Esophagus squamous epithelium (tissue), 5 donors: Measurements from ENCODE around the gene RERE. TPM values are rescaled to one million over a fixed set of nuclear protein-coding genes. Genes with fewer than 3 reads are reported as not detected.

Experiments
- DNase-seq: peaks from one replicate; lab custom pipeline; 2025; lab: John Stamatoyannopoulos, UW
- H3K27ac ChIP-seq, 4 donors: fragments of 200-600 bp; sonication (generic); one replicate each; pipeline ENCODE4 v1.5.1; 2016 to 2019; ENCODE audit warnings: mild to moderate bottlenecking in 1 of 4
- H3K27me3 ChIP-seq, 4 donors: fragments of 200-600 bp; sonication (generic); 1 replicate in 3 of 4; 2 replicates in 1 of 4; pipeline versions ENCODE4 v1.5.1 to v1.6.0; 2017 to 2021; ENCODE audit warnings: antibody characterized with exemption in 1 of 4
- H3K36me3 ChIP-seq, 3 donors: fragments of 200-600 bp; sonication (generic); one replicate each; pipeline ENCODE4 v1.5.1; 2016 to 2019
- H3K4me1 ChIP-seq, 3 donors: fragments of 200-600 bp; sonication (generic); one replicate each; pipeline ENCODE4 v1.5.1; 2017 to 2019
- H3K4me3 ChIP-seq, 4 donors: fragments of 200-600 bp; sonication (generic); 1 replicate in 3 of 4; 2 replicates in 1 of 4; pipeline ENCODE4 v1.5.1; 2016 to 2019; ENCODE audit warnings: mild to moderate bottlenecking in 2 of 4, moderate library complexity in 1 of 4
- H3K9me3 ChIP-seq, 3 donors: fragments of 200-600 bp; sonication (generic); one replicate each; pipeline ENCODE4 v1.5.1; 2016 to 2019
- CTCF ChIP-seq, 6 experiments: fragments of 450-650 bp in 4 of 6; fragments of 200-600 bp in 2 of 6; sonication (generic) in 2 of 6; IDR thresholded peaks; one replicate each; pipeline ENCODE4 v1.5.1; 2016 to 2019; ENCODE audit warnings: antibody characterized with exemption in 6 of 6, mild to moderate bottlenecking in 4 of 6, moderate library complexity in 4 of 6
- POLR2A ChIP-seq, 4 donors: fragments of 450-650 bp; IDR thresholded peaks; one replicate each; pipeline ENCODE4 v1.6.1; 2017; ENCODE audit warnings: antibody characterized with exemption in 4 of 4, mild to moderate bottlenecking in 4 of 4, moderate library complexity in 3 of 4
- WGBS, 2 donors: methylation state at CpG; one replicate each; pipeline ENCODE4 v1.1.5; 2018; 5-methylcytosine and 5-hydroxymethylcytosine counted together
- intact Hi-C: fragments of 100-400 bp; cut with DNase I; formaldehyde crosslinking; loops from one replicate; pipeline ENCODE4 v1.15.0; 2022
- total RNA-seq, 4 donors: library from RNA; depleted of rRNA; stranded (reverse); fragments of >200 nt; gene quantifications; one replicate each; pipeline ENCODE4 v1.1.0, GENCODE V29; 2016
- donor health status: DM: yes; HTN: yes; CAD: no.

The RERE gene
- total RNA-seq, 4 donors from 2014 or later = 27.5 to 56.6 (median 32.1) TPM

GRCh38 chr1:8782001-8782620 is 35.3 kb downstream of the RERE start:
- H3K27ac ChIP-seq = no peak overlapping the region
- peaks cover 0 to 11% (median 0%) of the 10 kb centered on the region in 3 donors for H3K36me3 ChIP-seq
- no peak for DNase-seq
- no peaks in the 10 kb centered on the region for H3K27me3 ChIP-seq
- H3K4me1 ChIP-seq = peaks cover 0 to 5% (median 0%) of the 10 kb centered on the region in 3 donors
- H3K9me3 ChIP-seq = no peaks in the 10 kb centered on the region
- WGBS, 2 donors = 75 to 86% methylated on average over 3 of the region's 3 CpGs
- TF ChIP-seq CTCF (IDR thresholded peaks at IDR 0.05) (no peak), POLR2A (IDR thresholded peaks at IDR 0.05) (no peak)
- intact Hi-C loops = no loop called here
- no peak overlapping the region for H3K4me3 ChIP-seq

DNA sequence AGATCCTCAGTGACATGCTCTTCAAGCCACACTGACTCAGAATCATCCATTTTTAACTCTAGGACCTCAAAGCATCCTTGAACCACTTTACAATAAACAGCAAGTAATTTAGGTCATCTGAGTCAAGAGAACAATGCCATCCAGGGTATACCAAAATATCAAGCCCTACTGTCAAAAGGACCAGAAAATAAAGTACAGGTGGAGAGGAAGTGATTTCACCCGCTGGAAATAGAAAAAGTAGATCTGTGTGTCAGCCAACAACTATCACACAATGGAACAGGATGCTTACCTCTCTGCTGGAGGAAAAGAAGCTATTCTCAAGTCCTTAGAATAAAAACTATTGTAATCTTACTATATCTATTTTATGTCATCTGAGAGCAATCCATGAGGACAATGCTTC is 37.0 kb downstream of the RERE start:
- no peaks in the 10 kb centered on the region for H3K36me3 ChIP-seq
- intact Hi-C loops = no loop called here
- H3K4me3 ChIP-seq = no peak overlapping the region
- no peak overlapping the region for H3K27ac ChIP-seq
- 56 to 81% methylated on average over 1 of the region's 1 CpG for WGBS, 2 donors
- peaks cover 0 to 5% (median 0%) of the 10 kb centered on the region in 3 donors for H3K4me1 ChIP-seq
- H3K9me3 ChIP-seq = no peaks in the 10 kb centered on the region
- DNase-seq = no peak
- H3K27me3 ChIP-seq = no peaks in the 10 kb centered on the region
- TF ChIP-seq POLR2A (IDR thresholded peaks at IDR 0.05) = no peak

DNA sequence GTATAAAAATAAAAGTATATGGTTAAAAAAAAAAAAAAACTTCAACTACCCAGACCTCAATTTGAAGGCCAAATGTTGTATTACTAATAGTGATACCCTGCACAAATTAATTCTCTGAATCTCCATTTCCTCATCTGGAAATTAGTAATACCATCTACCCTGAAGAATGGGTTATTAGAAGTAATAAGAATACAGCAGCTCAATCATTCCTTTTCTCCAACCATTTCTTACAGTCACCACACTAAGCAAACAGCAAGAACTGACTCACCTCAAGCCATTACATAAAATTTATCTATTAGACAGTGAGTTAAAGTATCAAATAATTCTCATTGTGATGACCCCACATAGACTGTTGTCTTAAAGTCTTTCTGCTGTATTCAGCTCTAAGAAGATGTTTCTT is 39.6 kb downstream of the RERE start:
- Histone ChIP-seq H3K9me3 (no peaks in the 10 kb centered on the region), H3K4me1 (peaks cover 0 to 5% (median 0%) of the 10 kb centered on the region in 3 donors), H3K4me3 (no peak overlapping the region), H3K27me3 (no peaks in the 10 kb centered on the region), H3K27ac (no peak overlapping the region), H3K36me3 (no peaks in the 10 kb centered on the region)
- TF ChIP-seq POLR2A (IDR thresholded peaks at IDR 0.05) (no peak), CTCF (IDR thresholded peaks at IDR 0.05) (no peak)
- DNase-seq = no peak
- intact Hi-C loops = no loop called here

DNA sequence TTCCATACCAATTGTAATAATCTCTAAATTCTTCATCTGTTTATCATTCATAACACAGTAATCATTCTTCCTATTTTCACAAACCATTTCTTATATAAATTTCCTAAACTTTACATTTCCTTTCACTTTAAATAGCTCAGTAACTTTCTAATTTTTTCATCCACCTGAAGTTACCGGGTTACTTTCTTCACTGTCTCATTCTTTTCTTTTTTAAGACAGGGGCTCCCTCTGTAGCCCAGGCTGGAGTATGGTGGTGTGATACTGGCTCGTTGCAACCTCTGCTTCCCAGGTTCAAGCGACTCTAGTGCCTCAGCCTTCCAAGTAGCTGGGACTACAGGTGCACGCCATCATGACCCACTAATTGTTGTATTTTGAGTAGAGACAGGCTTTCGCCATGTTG is 41.3 kb downstream of the RERE start:
- Histone ChIP-seq H3K4me1 (peaks cover 0 to under 1% (median 0%) of the 10 kb centered on the region in 3 donors), H3K27ac (no peak overlapping the region), H3K4me3 (no peak overlapping the region), H3K9me3 (no peaks in the 10 kb centered on the region), H3K36me3 (no peaks in the 10 kb centered on the region), H3K27me3 (no peaks in the 10 kb centered on the region)
- intact Hi-C loops = no loop called here
- no peak for DNase-seq
- TF ChIP-seq POLR2A (IDR thresholded peaks at IDR 0.05) (no peak), CTCF (IDR thresholded peaks at IDR 0.05) (no peak)
- 72 to 85% methylated on average over 2 to 5 of the region's 5 CpGs for WGBS, 2 donors

DNA sequence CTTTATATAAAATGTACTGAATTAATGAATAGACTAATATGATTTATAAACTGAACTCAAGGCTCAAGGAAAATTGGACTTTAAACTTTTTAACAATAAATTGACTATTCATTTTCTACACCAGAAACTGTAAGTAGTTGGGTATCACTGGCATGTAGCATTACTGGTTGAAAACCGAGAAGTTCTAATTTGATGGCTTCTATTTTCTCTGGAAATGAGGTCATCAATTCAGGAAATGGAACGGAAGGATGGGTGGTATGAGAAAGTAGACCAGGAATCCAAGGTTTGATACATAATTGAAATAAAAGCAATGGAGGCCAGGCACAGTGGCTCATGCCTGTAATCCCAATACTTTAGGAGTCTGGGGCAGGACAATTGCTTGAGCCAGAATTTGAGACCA is 50.4 kb downstream of the RERE start:
- no peaks in the 10 kb centered on the region for H3K27me3 ChIP-seq
- no peak overlapping the region for H3K4me3 ChIP-seq
- WGBS, 2 donors = 76 to 80% methylated on average over 2 of the region's 2 CpGs
- no peaks in the 10 kb centered on the region for H3K9me3 ChIP-seq
- no peak for DNase-seq
- no peaks in the 10 kb centered on the region for H3K36me3 ChIP-seq
- H3K27ac ChIP-seq = no peak overlapping the region
- intact Hi-C loops = no loop called here
- H3K4me1 ChIP-seq = peaks cover 5 to 27% (median 6%) of the 10 kb centered on the region in 3 donors
- TF ChIP-seq CTCF (IDR thresholded peaks at IDR 0.05) (no peak), POLR2A (IDR thresholded peaks at IDR 0.05) (no peak)
